GM23338 (cell line): ENCODE data around the gene MFF. TPM values are rescaled to one million over a fixed set of nuclear protein-coding genes. Genes with fewer than 3 reads are reported as not detected.

ENCODE experiments used
- ATAC-seq: fragments of 200-7000 bp; cut with Tn5 transposase; 3 replicates; pipeline ENCODE4 v1.9.1; 2020
- DNase-seq: peaks from one replicate; pipeline ENCODE4 v3.0.0-alpha.2; 2015; ENCODE audit warnings: low spot score
- H2AFZ ChIP-seq: fragments of 200-600 bp; sonication (generic); 2 replicates; pipeline ENCODE4 v1.8.0; 2016; ENCODE audit warnings: antibody characterized with exemption, mild to moderate bottlenecking, moderate library complexity
- H3F3A ChIP-seq: fragments of 200-600 bp; sonication (generic); replicated peaks from 2 replicates; pipeline ENCODE4 v1.8.0; 2017; ENCODE audit warnings: antibody characterized with exemption, mixed run types, low read depth
- H3K27ac ChIP-seq: fragments of 200-600 bp; sonication (generic); 2 replicates; pipeline ENCODE4 v1.6.1; 2016; ENCODE audit warnings: low read depth
- H3K27me3 ChIP-seq: fragments of 200-600 bp; sonication (generic); 2 replicates; pipeline ENCODE4 v1.8.0; 2016; ENCODE audit warnings: mild to moderate bottlenecking, mixed run types, moderate library complexity; ENCODE audit not compliant: insufficient read depth
- H3K36me3 ChIP-seq: fragments of 200-600 bp; sonication (generic); 2 replicates; pipeline ENCODE4 v1.8.0; 2016; ENCODE audit warnings: mild to moderate bottlenecking; ENCODE audit not compliant: insufficient read depth
- H3K4me1 ChIP-seq: fragments of 200-600 bp; sonication (generic); 2 replicates; pipeline ENCODE4 v1.8.0; 2016; ENCODE audit warnings: mild to moderate bottlenecking, moderate library complexity; ENCODE audit not compliant: insufficient read depth
- H3K4me2 ChIP-seq: fragments of 200-600 bp; sonication (generic); 2 replicates; pipeline ENCODE4 v1.7.1; 2017; ENCODE audit warnings: mixed run types
- H3K4me3 ChIP-seq: fragments of 200-600 bp; sonication (generic); 2 replicates; pipeline ENCODE4 v1.6.1; 2016; ENCODE audit warnings: mixed run types
- H3K79me2 ChIP-seq: fragments of 200-600 bp; sonication (generic); replicated peaks from 2 replicates; pipeline ENCODE4 v1.8.0; 2017; ENCODE audit warnings: mild to moderate bottlenecking; ENCODE audit not compliant: insufficient read depth
- H3K9me2 ChIP-seq: fragments of 200-600 bp; sonication (generic); 2 replicates; pipeline ENCODE4 v1.8.0; 2017; ENCODE audit not compliant: insufficient read depth
- H4K20me1 ChIP-seq: fragments of 200-600 bp; sonication (generic); replicated peaks from 2 replicates; pipeline ENCODE4 v1.8.0; 2017; ENCODE audit warnings: mild to moderate bottlenecking; ENCODE audit not compliant: insufficient read depth
- H3K27ac Mint-ChIP-seq: 2 replicates; pipeline ENCODE4 v1.8.0; 2020; ENCODE audit warnings: inconsistent platforms, mild to moderate bottlenecking, moderate library complexity, mixed read lengths
- H3K27me3 Mint-ChIP-seq: 3 replicates; pipeline ENCODE4 v1.8.0; 2022; ENCODE audit warnings: low read depth, mild to moderate bottlenecking, moderate library complexity, mixed read lengths, inconsistent platforms; ENCODE audit not compliant: insufficient read depth, poor library complexity
- H3K36me3 Mint-ChIP-seq: 3 replicates; pipeline ENCODE4 v1.8.0; 2021; ENCODE audit warnings: low read depth, mild to moderate bottlenecking, inconsistent platforms, moderate library complexity, mixed read lengths
- H3K4me1 Mint-ChIP-seq: 3 replicates; pipeline ENCODE4 v1.8.0; 2020; ENCODE audit warnings: mild to moderate bottlenecking, inconsistent platforms, mixed read lengths
- H3K4me3 Mint-ChIP-seq: 3 replicates; pipeline ENCODE4 v1.8.0; 2021; ENCODE audit warnings: moderate library complexity, mild to moderate bottlenecking, inconsistent platforms, mixed read lengths
- H3K9me3 Mint-ChIP-seq: 3 replicates; pipeline ENCODE4 v1.8.0; 2020; ENCODE audit warnings: moderate library complexity, mild to moderate bottlenecking, inconsistent platforms, mixed read lengths
- CREB1 ChIP-seq: fragments of 250-450 bp; sonication (Bioruptor Pico); IDR thresholded peaks from 2 replicates; pipeline ENCODE4 v1.5.0; 2020; ENCODE audit warnings: low read depth, mild to moderate bottlenecking, moderate library complexity
- EZH2 ChIP-seq: fragments of 200-600 bp; sonication (generic); IDR thresholded peaks from one replicate; pipeline ENCODE4 v1.8.0; 2017; ENCODE audit warnings: antibody characterized with exemption, mild to moderate bottlenecking, low read depth; ENCODE audit not compliant: unreplicated experiment
- EZH2phosphoT487 ChIP-seq: fragments of 200-600 bp; sonication (generic); IDR thresholded peaks from one replicate; pipeline ENCODE4 v1.8.1; 2018; ENCODE audit warnings: antibody characterized with exemption; ENCODE audit not compliant: unreplicated experiment
- JUNB ChIP-seq: IDR thresholded peaks from one replicate; pipeline ENCODE4 v1.6.1; 2016; ENCODE audit warnings: antibody characterized with exemption; ENCODE audit not compliant: unreplicated experiment
- NANOG ChIP-seq: IDR thresholded peaks from 2 replicates; pipeline ENCODE4 v1.6.1; 2016; ENCODE audit warnings: antibody characterized with exemption, borderline replicate concordance
- POLR2AphosphoS5 ChIP-seq: IDR thresholded peaks from 2 replicates; pipeline ENCODE4 v1.6.1; 2016; ENCODE audit warnings: antibody characterized with exemption, low read depth
- REST ChIP-seq: IDR thresholded peaks from one replicate; pipeline ENCODE4 v1.6.1; 2018; ENCODE audit warnings: antibody characterized with exemption; ENCODE audit not compliant: unreplicated experiment
- STAT1 ChIP-seq: IDR thresholded peaks from one replicate; pipeline ENCODE4 v1.6.1; 2016; ENCODE audit warnings: antibody characterized with exemption; ENCODE audit not compliant: unreplicated experiment
- ZNF114 ChIP-seq: fragments of 250-450 bp; sonication (Bioruptor Pico); IDR thresholded peaks from 2 replicates; pipeline ENCODE4 v1.5.0; 2020; ENCODE audit warnings: mild to moderate bottlenecking, moderate library complexity
- ZNF331 ChIP-seq: fragments of 250-450 bp; sonication (Bioruptor Pico); IDR thresholded peaks from 2 replicates; pipeline ENCODE4 v1.5.0; 2020; ENCODE audit warnings: low read depth, mild to moderate bottlenecking, moderate library complexity
- ZNF462 ChIP-seq: fragments of 250-450 bp; sonication (Bioruptor Pico); IDR thresholded peaks from 2 replicates; pipeline ENCODE4 v1.5.0; 2020; ENCODE audit warnings: mild to moderate bottlenecking, moderate library complexity
- polyA plus RNA-seq: library from polyadenylated mRNA; unstranded; fragments of >200 nt; fragmentation: Nextera tagmentation; extraction: Ambion mirVana; gene quantifications from 2 replicates; pipeline ENCODE4 v1.2.1, GENCODE V29; 2016
- total RNA-seq: library from RNA; depleted of rRNA; stranded (reverse); fragments of >200 nt; shearing (Covaris generic); gene quantifications from 2 replicates; pipeline ENCODE4 v1.2.3, GENCODE V29; 2014
- TF ChIP-seq, protein P1 (sequence below), 2 experiments: fragments of 200-600 bp in 1 of 2; sonication (generic) in 1 of 2; conservative IDR thresholded peaks; 2 replicates each; pipeline versions ENCODE4 v1.5.1 to v1.6.1; 2016 to 2017; ENCODE audit warnings: antibody characterized with exemption in 2 of 2, low read depth in 2 of 2, mild to moderate bottlenecking in 2 of 2, moderate library complexity in 1 of 2
- TF ChIP-seq, protein P2 (sequence below): IDR thresholded peaks from 2 replicates; pipeline ENCODE4 v1.6.1; 2016; ENCODE audit warnings: antibody characterized with exemption

MFF gene
- total and polyA plus RNA-seq, 2 experiments from 2014 or later, result 112 to 161 TPM

DNA sequence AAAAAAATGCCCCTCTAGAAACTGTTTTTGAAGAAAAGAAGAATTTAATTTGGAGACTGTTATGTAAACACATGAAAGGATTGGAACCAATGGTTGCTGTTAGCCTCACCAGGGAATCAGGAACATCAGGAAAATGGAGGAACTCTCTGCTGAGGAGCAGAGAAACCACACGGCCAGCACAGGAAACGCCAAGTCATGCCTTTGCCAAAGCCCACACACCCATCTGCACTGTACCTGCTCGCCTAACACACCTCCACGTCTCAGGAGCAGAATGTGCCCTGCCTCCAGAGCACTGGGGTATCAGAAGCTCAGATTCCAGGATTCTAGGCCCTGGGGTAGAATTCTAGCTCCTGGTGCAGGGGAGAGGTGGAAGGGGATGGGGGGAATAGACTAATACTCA is 72.5 kb downstream of the MFF start:
- Mint-ChIP-seq H3K9me3 (no peaks in the 10 kb centered on the region), H3K27me3 (peaks cover 4% of the 10 kb centered on the region), H3K4me1 (peaks cover 10% of the 10 kb centered on the region), H3K36me3 (no peaks in the 10 kb centered on the region), H3K27ac (peak overlapping the region; percentile 39; the same call in 1 of the 2 replicates), H3K4me3 (no peak overlapping the region)
- Histone ChIP-seq H3K27me3 (no peaks in the 10 kb centered on the region), H3K36me3 (no peaks in the 10 kb centered on the region), H3K9me2 (no peaks in the 10 kb centered on the region), H3K27ac (no peak overlapping the region), H2AFZ (peak overlapping the region; percentile 93), H3K4me2 (no peak overlapping the region), H3K79me2 (no peaks in the 10 kb centered on the region), H3K4me3 (no peak overlapping the region), H3F3A (no peaks in the 10 kb centered on the region), H3K4me1 (peaks cover 8% of the 10 kb centered on the region), H4K20me1 (no peaks in the 10 kb centered on the region)
- no peak for DNase-seq
- TF ChIP-seq EZH2phosphoT487 (no peak), ZNF462 (CRISPR knock-in tag) (no peak), ZNF114 (no peak), EZH2 (no peak), JUNB (no peak), STAT1 (no peak), ZNF331 (no peak), CREB1 (no peak), REST (no peak), POLR2AphosphoS5 (no peak), NANOG (no peak)
- TF ChIP-seq, protein P1, sequence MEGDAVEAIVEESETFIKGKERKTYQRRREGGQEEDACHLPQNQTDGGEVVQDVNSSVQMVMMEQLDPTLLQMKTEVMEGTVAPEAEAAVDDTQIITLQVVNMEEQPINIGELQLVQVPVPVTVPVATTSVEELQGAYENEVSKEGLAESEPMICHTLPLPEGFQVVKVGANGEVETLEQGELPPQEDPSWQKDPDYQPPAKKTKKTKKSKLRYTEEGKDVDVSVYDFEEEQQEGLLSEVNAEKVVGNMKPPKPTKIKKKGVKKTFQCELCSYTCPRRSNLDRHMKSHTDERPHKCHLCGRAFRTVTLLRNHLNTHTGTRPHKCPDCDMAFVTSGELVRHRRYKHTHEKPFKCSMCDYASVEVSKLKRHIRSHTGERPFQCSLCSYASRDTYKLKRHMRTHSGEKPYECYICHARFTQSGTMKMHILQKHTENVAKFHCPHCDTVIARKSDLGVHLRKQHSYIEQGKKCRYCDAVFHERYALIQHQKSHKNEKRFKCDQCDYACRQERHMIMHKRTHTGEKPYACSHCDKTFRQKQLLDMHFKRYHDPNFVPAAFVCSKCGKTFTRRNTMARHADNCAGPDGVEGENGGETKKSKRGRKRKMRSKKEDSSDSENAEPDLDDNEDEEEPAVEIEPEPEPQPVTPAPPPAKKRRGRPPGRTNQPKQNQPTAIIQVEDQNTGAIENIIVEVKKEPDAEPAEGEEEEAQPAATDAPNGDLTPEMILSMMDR (conservative IDR thresholded peaks at IDR 0.05; ENCODE audit: low read depth in 2 of 2), result no peak
- TF ChIP-seq, protein P2, sequence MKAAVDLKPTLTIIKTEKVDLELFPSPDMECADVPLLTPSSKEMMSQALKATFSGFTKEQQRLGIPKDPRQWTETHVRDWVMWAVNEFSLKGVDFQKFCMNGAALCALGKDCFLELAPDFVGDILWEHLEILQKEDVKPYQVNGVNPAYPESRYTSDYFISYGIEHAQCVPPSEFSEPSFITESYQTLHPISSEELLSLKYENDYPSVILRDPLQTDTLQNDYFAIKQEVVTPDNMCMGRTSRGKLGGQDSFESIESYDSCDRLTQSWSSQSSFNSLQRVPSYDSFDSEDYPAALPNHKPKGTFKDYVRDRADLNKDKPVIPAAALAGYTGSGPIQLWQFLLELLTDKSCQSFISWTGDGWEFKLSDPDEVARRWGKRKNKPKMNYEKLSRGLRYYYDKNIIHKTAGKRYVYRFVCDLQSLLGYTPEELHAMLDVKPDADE, result no peak
- no peak for ATAC-seq
